GM19452 (cell line): Measurements from ENCODE around the gene CDKN1C.

Source experiments
- ATAC-seq: cut with Tn5 transposase; IDR thresholded peaks from one replicate; pipeline ENCODE4 v1.9.1; 2021; ENCODE audit not compliant: unreplicated experiment

The CDKN1C gene

GRCh38 chr11:2870460-2870859 is 15.1 kb downstream of the CDKN1C start:
- ATAC-seq: no peak

- no peak for ATAC-seq
Observed at GRCh38 chr11:2869561-2870427, 15.8 kb downstream of the CDKN1C start.

- ATAC-seq: no peak
Observed at GRCh38 chr11:2869134-2869526, 16.4 kb downstream of the CDKN1C start.

GRCh38 chr11:2868506-2869133 is 17.0 kb downstream of the CDKN1C start:
- no peak for ATAC-seq

- ATAC-seq: no peak
Observed at GRCh38 chr11:2867722-2868505, 17.7 kb downstream of the CDKN1C start.

- no peak for ATAC-seq
Observed at GRCh38 chr11:2867142-2867541, 18.4 kb downstream of the CDKN1C start.

GRCh38 chr11:2865922-2866577 is 19.5 kb downstream of the CDKN1C start:
- ATAC-seq: no peak

GRCh38 chr11:2864901-2865300 is 20.7 kb downstream of the CDKN1C start:
- ATAC-seq: no peak

GRCh38 chr11:2863276-2863618 is 22.3 kb downstream of the CDKN1C start:
- no peak for ATAC-seq

GRCh38 chr11:2862395-2863275 is 22.9 kb downstream of the CDKN1C start:
- no peak for ATAC-seq

GRCh38 chr11:2860636-2861035 is 24.9 kb downstream of the CDKN1C start:
- ATAC-seq: no peak

GRCh38 chr11:2859699-2860037 is 25.9 kb downstream of the CDKN1C start:
- no peak for ATAC-seq

GRCh38 chr11:2858995-2859698 is 26.4 kb downstream of the CDKN1C start:
- no peak for ATAC-seq

- ATAC-seq: no peak
Observed at GRCh38 chr11:2857918-2858317, 27.7 kb downstream of the CDKN1C start.

- no peak for ATAC-seq
Observed at GRCh38 chr11:2857276-2857675, 28.3 kb downstream of the CDKN1C start.

- no peak for ATAC-seq
Observed at GRCh38 chr11:2855162-2855561, 30.4 kb downstream of the CDKN1C start.

GRCh38 chr11:2853997-2854560 is 31.5 kb downstream of the CDKN1C start:
- ATAC-seq: no peak

- ATAC-seq: no peak
Observed at GRCh38 chr11:2853401-2853800, 32.2 kb downstream of the CDKN1C start.

- no peak for ATAC-seq
Observed at GRCh38 chr11:2849994-2850770, 35.4 kb downstream of the CDKN1C start.
